H9 (cell line): ENCODE measurements around the gene STAT3. TPM values are rescaled to one million over a fixed set of nuclear protein-coding genes. Genes with fewer than 3 reads are reported as not detected.

ENCODE experiments used
- DNase-seq: peaks from one replicate; pipeline ENCODE4 v3.0.0-alpha.2; 2017
- H2AFZ ChIP-seq: one replicate; pipeline ENCODE4 v1.6.1; 2013; ENCODE audit warnings: mild to moderate bottlenecking, low read length, control low read depth, moderate library complexity
- H2AK5ac ChIP-seq: 2 replicates; pipeline ENCODE4 v1.6.1; 2013; ENCODE audit warnings: low read length, control low read depth, mixed read lengths; ENCODE audit not compliant: insufficient read length
- H2BK120ac ChIP-seq: one replicate; pipeline ENCODE4 v1.6.1; 2013; ENCODE audit warnings: low read depth, mild to moderate bottlenecking, low read length, control low read depth, inconsistent platforms; ENCODE audit not compliant: poor library complexity, severe bottlenecking
- H2BK12ac ChIP-seq: 2 replicates; pipeline ENCODE4 v1.6.1; 2013; ENCODE audit warnings: low read length, control low read depth, mixed read lengths, low read depth; ENCODE audit not compliant: insufficient read length
- H2BK15ac ChIP-seq: 2 replicates; pipeline ENCODE4 v1.6.1; 2013; ENCODE audit warnings: low read depth, low read length, control low read depth
- H2BK20ac ChIP-seq: one replicate; pipeline ENCODE4 v1.6.1; 2013; ENCODE audit warnings: low read depth, mild to moderate bottlenecking, low read length, control low read depth, inconsistent platforms; ENCODE audit not compliant: poor library complexity, severe bottlenecking
- H2BK5ac ChIP-seq: 2 replicates; pipeline ENCODE4 v1.6.1; 2013; ENCODE audit warnings: low read length, control low read depth, mixed read lengths; ENCODE audit not compliant: insufficient read length
- H3K14ac ChIP-seq: 2 replicates; pipeline ENCODE4 v1.6.1; 2013; ENCODE audit warnings: low read length, control low read depth; ENCODE audit not compliant: insufficient read depth
- H3K18ac ChIP-seq: 2 replicates; pipeline ENCODE4 v1.6.1; 2013; ENCODE audit warnings: low read depth, mild to moderate bottlenecking, mixed read lengths, low read length, control low read depth; ENCODE audit not compliant: insufficient read length
- H3K23ac ChIP-seq: 2 replicates; pipeline ENCODE4 v1.6.1; 2013; ENCODE audit warnings: low read length, control low read depth, mixed read lengths, low read depth; ENCODE audit not compliant: insufficient read length
- H3K23me2 ChIP-seq: 2 replicates; pipeline ENCODE4 v1.6.1; 2013; ENCODE audit warnings: low read depth, mild to moderate bottlenecking, mixed read lengths, low read length, control low read depth; ENCODE audit not compliant: insufficient read length, poor library complexity, severe bottlenecking
- H3K27ac ChIP-seq: 2 replicates; pipeline ENCODE4 v1.5.1; 2013; ENCODE audit warnings: low read length, control low read depth, mixed read lengths, low read depth; ENCODE audit not compliant: insufficient read length
- H3K27me3 ChIP-seq: 2 replicates; pipeline ENCODE4 v1.6.1; 2013; ENCODE audit warnings: low read length, control low read depth, inconsistent platforms; ENCODE audit not compliant: insufficient read depth
- H3K4ac ChIP-seq: 2 replicates; pipeline ENCODE4 v1.6.1; 2013; ENCODE audit warnings: low read depth, mild to moderate bottlenecking, control low read depth, inconsistent platforms, low read length, moderate library complexity
- H3K4me1 ChIP-seq: 2 replicates; pipeline ENCODE4 v1.6.1; 2013; ENCODE audit warnings: low read length, control low read depth, inconsistent platforms; ENCODE audit not compliant: insufficient read depth
- H3K4me2 ChIP-seq: 2 replicates; pipeline ENCODE4 v1.6.1; 2013; ENCODE audit warnings: low read length, control low read depth, mixed read lengths; ENCODE audit not compliant: insufficient read length, insufficient read depth
- H3K56ac ChIP-seq: 2 replicates; pipeline ENCODE4 v1.6.1; 2013; ENCODE audit warnings: low read depth, mild to moderate bottlenecking, mixed read lengths, low read length, control low read depth; ENCODE audit not compliant: insufficient read length
- H3K79me1 ChIP-seq: 2 replicates; pipeline ENCODE4 v1.6.1; 2013; ENCODE audit warnings: low read depth, mild to moderate bottlenecking, moderate library complexity, low read length, control low read depth, inconsistent platforms; ENCODE audit not compliant: insufficient read depth, poor library complexity, severe bottlenecking
- H3K79me2 ChIP-seq: 2 replicates; pipeline ENCODE4 v1.6.1; 2013; ENCODE audit warnings: low read length, control low read depth, inconsistent platforms; ENCODE audit not compliant: insufficient read depth
- H3K9ac ChIP-seq: 2 replicates; pipeline ENCODE4 v1.6.1; 2013; ENCODE audit warnings: low read length, control low read depth, mixed read lengths; ENCODE audit not compliant: insufficient read length; ENCODE audit errors: extremely low read depth
- H3K9me3 ChIP-seq: one replicate; pipeline ENCODE4 v1.6.1; 2013; ENCODE audit warnings: low read depth, low read length, inconsistent platforms; ENCODE audit not compliant: control insufficient read depth
- H3T11ph ChIP-seq: one replicate; pipeline ENCODE4 v1.6.1; 2013; ENCODE audit warnings: mild to moderate bottlenecking, low read length, control low read depth, inconsistent platforms
- H4K20me1 ChIP-seq: one replicate; pipeline ENCODE4 v1.6.1; 2013; ENCODE audit not compliant: control insufficient read depth, insufficient read length, insufficient read depth
- H4K5ac ChIP-seq: 2 replicates; pipeline ENCODE4 v1.6.1; 2013; ENCODE audit warnings: low read depth, mild to moderate bottlenecking, mixed read lengths, low read length, control low read depth; ENCODE audit not compliant: insufficient read length
- H4K8ac ChIP-seq: replicated peaks from 2 replicates; pipeline ENCODE4 v1.6.1; 2013; ENCODE audit warnings: low read length, control low read depth, mixed read lengths, low read depth; ENCODE audit not compliant: insufficient read length
- H4K91ac ChIP-seq: 2 replicates; pipeline ENCODE4 v1.6.1; 2013; ENCODE audit warnings: low read depth, mild to moderate bottlenecking, moderate library complexity, mixed read lengths, low read length, control low read depth; ENCODE audit not compliant: insufficient read length
- H3K27ac Mint-ChIP-seq, 3 experiments: 2 replicates in 2 of 3; 3 replicates in 1 of 3; pipeline ENCODE4 v1.8.0; 2020 to 2021; ENCODE audit warnings: mixed read lengths in 3 of 3, mild to moderate bottlenecking in 1 of 3, moderate library complexity in 1 of 3
- H3K27me3 Mint-ChIP-seq: 2 replicates; pipeline ENCODE4 v1.8.0; 2021; ENCODE audit warnings: low read depth, mild to moderate bottlenecking, moderate library complexity, mixed read lengths
- H3K36me3 Mint-ChIP-seq, 3 experiments: 2 replicates in 2 of 3; 3 replicates in 1 of 3; pipeline ENCODE4 v1.8.0; 2020 to 2021; ENCODE audit warnings: low read depth in 3 of 3, mixed read lengths in 3 of 3; ENCODE audit not compliant: insufficient read depth in 1 of 3
- H3K4me1 Mint-ChIP-seq, 2 experiments: 2 replicates each; pipeline ENCODE4 v1.8.0; 2020; ENCODE audit warnings: mixed read lengths in 2 of 2
- H3K4me3 Mint-ChIP-seq, 2 experiments: 2 replicates in 1 of 2; 3 replicates in 1 of 2; pipeline ENCODE4 v1.8.0; 2020 to 2021; ENCODE audit warnings: mild to moderate bottlenecking in 2 of 2, mixed read lengths in 2 of 2, moderate library complexity in 1 of 2
- H3K9me3 Mint-ChIP-seq, 2 experiments: 2 replicates in 1 of 2; 3 replicates in 1 of 2; pipeline ENCODE4 v1.8.0; 2020; ENCODE audit warnings: mild to moderate bottlenecking in 2 of 2, mixed read lengths in 2 of 2, moderate library complexity in 1 of 2
- WGBS: extraction: QIAGEN DNeasy Blood & Tissue Kit; methylation state at CpG from one replicate; pipeline ENCODE4 v1.1.7; 2013; ENCODE audit warnings: missing lambda C conversion rate, low lambda C conversion rate, mixed read lengths; ENCODE audit not compliant: insufficient read length; ENCODE audit errors: extremely low coverage; 5-methylcytosine and 5-hydroxymethylcytosine counted together
- total RNA-seq: library from RNA; stranded (reverse); gene quantifications from 2 replicates; pipeline ENCODE4 v1.2.1, GENCODE V29; 2021
- TF ChIP-seq, protein P1 (sequence below): fragments of 200-600 bp; sonication (generic); conservative IDR thresholded peaks from 3 replicates; pipeline ENCODE4 v1.8.0; 2021; ENCODE audit warnings: antibody characterized with exemption, mild to moderate bottlenecking

Gene STAT3
- total RNA-seq, 1 experiment from 2014 or later, result 83.2 TPM

DNA sequence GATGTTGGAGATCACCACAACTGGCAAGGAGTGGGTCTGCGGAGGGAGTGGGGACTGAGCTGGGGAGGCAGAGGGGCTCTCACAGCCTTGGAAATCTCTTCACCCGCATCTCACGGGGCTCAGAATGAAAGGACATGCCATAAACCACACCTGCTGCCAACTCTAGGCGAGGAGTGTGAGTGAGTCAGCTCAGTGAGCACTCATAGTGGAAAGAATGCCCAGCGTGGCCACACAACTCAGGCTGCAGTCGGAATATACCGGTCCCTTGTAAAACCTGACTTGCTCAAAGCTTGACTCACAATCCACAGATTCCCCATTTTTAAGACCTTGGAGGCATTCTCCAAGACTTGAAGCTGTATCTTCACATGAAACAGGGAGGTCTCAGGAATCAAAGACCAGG is 63.2 kb downstream of the STAT3 start:
- Histone ChIP-seq H3K9me3 (no peaks in the 10 kb centered on the region), H2BK120ac (no peak overlapping the region), H3T11ph (no peak overlapping the region), H4K8ac (no peak overlapping the region), H2BK15ac (no peak overlapping the region), H3K27ac (no peak overlapping the region), H3K9ac (no peak overlapping the region), H3K79me1 (no peaks in the 10 kb centered on the region), H3K4me2 (no peak overlapping the region), H3K14ac (no peak overlapping the region), H3K56ac (no peak overlapping the region), H3K18ac (no peak overlapping the region), H2AFZ (no peak overlapping the region), H3K4ac (no peak overlapping the region), H4K91ac (no peak overlapping the region), H4K5ac (no peak overlapping the region), H3K23ac (no peak overlapping the region), H2BK12ac (no peak overlapping the region), H2AK5ac (no peak overlapping the region), H2BK20ac (no peak overlapping the region), H3K27me3 (no peaks in the 10 kb centered on the region), H2BK5ac (no peak overlapping the region), H3K79me2 (no peaks in the 10 kb centered on the region), H4K20me1 (no peaks in the 10 kb centered on the region), H3K23me2 (no peaks in the 10 kb centered on the region), H3K4me1 (peaks cover 3% of the 10 kb centered on the region; the same call in 1 of the 2 replicates)
- no CpG with 5 or more reads among the region's 7 CpGs for WGBS
- H3K27ac Mint-ChIP-seq, result no peak overlapping the region; a peak in 1 of 7 replicates
- H3K4me1 Mint-ChIP-seq, result peaks cover 33 to 38% of the 10 kb centered on the region in 2 experiments
- no peaks in the 10 kb centered on the region for H3K9me3 Mint-ChIP-seq
- H3K4me3 Mint-ChIP-seq, result no peak overlapping the region
- no peaks in the 10 kb centered on the region for H3K27me3 Mint-ChIP-seq
- H3K36me3 Mint-ChIP-seq, result peaks cover 46 to 72% (median 52%) of the 10 kb centered on the region in 3 experiments; a peak in 6 of 7 replicates
- TF ChIP-seq, protein P1, sequence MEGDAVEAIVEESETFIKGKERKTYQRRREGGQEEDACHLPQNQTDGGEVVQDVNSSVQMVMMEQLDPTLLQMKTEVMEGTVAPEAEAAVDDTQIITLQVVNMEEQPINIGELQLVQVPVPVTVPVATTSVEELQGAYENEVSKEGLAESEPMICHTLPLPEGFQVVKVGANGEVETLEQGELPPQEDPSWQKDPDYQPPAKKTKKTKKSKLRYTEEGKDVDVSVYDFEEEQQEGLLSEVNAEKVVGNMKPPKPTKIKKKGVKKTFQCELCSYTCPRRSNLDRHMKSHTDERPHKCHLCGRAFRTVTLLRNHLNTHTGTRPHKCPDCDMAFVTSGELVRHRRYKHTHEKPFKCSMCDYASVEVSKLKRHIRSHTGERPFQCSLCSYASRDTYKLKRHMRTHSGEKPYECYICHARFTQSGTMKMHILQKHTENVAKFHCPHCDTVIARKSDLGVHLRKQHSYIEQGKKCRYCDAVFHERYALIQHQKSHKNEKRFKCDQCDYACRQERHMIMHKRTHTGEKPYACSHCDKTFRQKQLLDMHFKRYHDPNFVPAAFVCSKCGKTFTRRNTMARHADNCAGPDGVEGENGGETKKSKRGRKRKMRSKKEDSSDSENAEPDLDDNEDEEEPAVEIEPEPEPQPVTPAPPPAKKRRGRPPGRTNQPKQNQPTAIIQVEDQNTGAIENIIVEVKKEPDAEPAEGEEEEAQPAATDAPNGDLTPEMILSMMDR, result no peak
- DNase-seq, result no peak
